Stimulated activated CD8-positive, alpha-beta memory T cell treated with anti-CD3 and anti-CD28 coated beads, Interleukin-7, amount 100 ng/mL, for 4 hours (primary cell): ENCODE results near the gene MS4A8.

Experiments
- DNase-seq, 2 donors: peaks; one replicate each; pipeline ENCODE4 v3.0.0-alpha.2; 2020; ENCODE audit warnings: low read depth in 2 of 2

The MS4A8 gene

GRCh38 chr11:60764879-60765278 lies 65.5 kb downstream of the MS4A8 start:
- DNase-seq = no peak

GRCh38 chr11:60765355-60765754 lies 65.9 kb downstream of the MS4A8 start:
- DNase-seq = no peak
